Osteoblast (primary cell): ENCODE results near the gene CCDC7. TPM values are rescaled to one million over a fixed set of nuclear protein-coding genes. Genes with fewer than 3 reads are reported as not detected.
"Not testable (repeated sequence)": the region's sequence is repeated elsewhere in the genome, so short reads cannot be mapped to it uniquely, and the experiment has no call there.

ENCODE experiments used
- DNase-seq: peaks from one replicate; pipeline ENCODE4 v3.0.0; 2011; ENCODE audit warnings: low spot score, mixed read lengths; ENCODE audit not compliant: insufficient read length; ENCODE audit errors: missing footprints
- H2AFZ ChIP-seq: 2 replicates; pipeline ENCODE4 v1.6.0; 2011; ENCODE audit warnings: mild to moderate bottlenecking, low read length
- H3K27ac ChIP-seq: 2 replicates; pipeline ENCODE4 v1.5.1; 2011; ENCODE audit warnings: mild to moderate bottlenecking, low read depth, low read length, moderate library complexity
- H3K27me3 ChIP-seq: 2 replicates; pipeline ENCODE4 v1.6.0; 2012; ENCODE audit warnings: mild to moderate bottlenecking, control low read depth, inconsistent platforms, low read length, moderate library complexity; ENCODE audit not compliant: insufficient read depth
- H3K36me3 ChIP-seq: 2 replicates; pipeline ENCODE4 v1.5.1; 2011; ENCODE audit warnings: mild to moderate bottlenecking, low read length, control low read depth, moderate library complexity; ENCODE audit not compliant: insufficient read depth
- H3K4me1 ChIP-seq: 2 replicates; pipeline ENCODE4 v1.5.1; 2011; ENCODE audit warnings: mild to moderate bottlenecking, low read length, control low read depth, moderate library complexity; ENCODE audit not compliant: insufficient read depth
- H3K4me2 ChIP-seq: 2 replicates; pipeline ENCODE4 v1.6.0; 2011; ENCODE audit warnings: mild to moderate bottlenecking, low read length; ENCODE audit not compliant: insufficient read depth
- H3K4me3 ChIP-seq: fragments of 200-600 bp; sonication (generic); 3 replicates; pipeline ENCODE4 v1.5.1; 2012; ENCODE audit warnings: mild to moderate bottlenecking, low read length, inconsistent platforms; ENCODE audit not compliant: insufficient read depth
- H3K79me2 ChIP-seq: 2 replicates; pipeline ENCODE4 v1.6.0; 2012; ENCODE audit warnings: mild to moderate bottlenecking, low read length, control low read depth, inconsistent platforms; ENCODE audit not compliant: insufficient read depth
- H3K9me3 ChIP-seq: 2 replicates; pipeline ENCODE4 v1.5.1; 2011; ENCODE audit warnings: low read depth, low read length, control low read depth
- H4K20me1 ChIP-seq: 2 replicates; pipeline ENCODE4 v1.6.0; 2012; ENCODE audit warnings: mild to moderate bottlenecking, low read length, control low read depth; ENCODE audit not compliant: insufficient read depth
- total RNA-seq: library from RNA; depleted of rRNA; stranded (reverse); fragments of >200 nt; gene quantifications from 2 replicates; pipeline ENCODE4 v1.2.3, GENCODE V29; 2012
- TF ChIP-seq, protein P1 (sequence below): IDR thresholded peaks from 2 replicates; pipeline ENCODE4 v1.5.1; 2011; ENCODE audit warnings: mild to moderate bottlenecking, low read depth, low read length, moderate library complexity; ENCODE audit errors: extremely low read depth

Gene CCDC7
- total RNA-seq, 1 donor, result 22.4 TPM

GRCh38 chr10:32893434-32893833, 447.5 kb downstream of the CCDC7 start:
- Histone ChIP-seq H4K20me1 (no peaks in the 10 kb centered on the region), H3K79me2 (no peaks in the 10 kb centered on the region), H3K36me3 (peaks cover 32% of the 10 kb centered on the region), H3K9me3 (no peaks in the 10 kb centered on the region), H3K4me1 (no peaks in the 10 kb centered on the region), H3K4me3 (no peak overlapping the region), H3K27ac (no peak overlapping the region), H3K4me2 (no peak overlapping the region), H2AFZ (no peak overlapping the region), H3K27me3 (no peaks in the 10 kb centered on the region)
- TF ChIP-seq, protein P1, sequence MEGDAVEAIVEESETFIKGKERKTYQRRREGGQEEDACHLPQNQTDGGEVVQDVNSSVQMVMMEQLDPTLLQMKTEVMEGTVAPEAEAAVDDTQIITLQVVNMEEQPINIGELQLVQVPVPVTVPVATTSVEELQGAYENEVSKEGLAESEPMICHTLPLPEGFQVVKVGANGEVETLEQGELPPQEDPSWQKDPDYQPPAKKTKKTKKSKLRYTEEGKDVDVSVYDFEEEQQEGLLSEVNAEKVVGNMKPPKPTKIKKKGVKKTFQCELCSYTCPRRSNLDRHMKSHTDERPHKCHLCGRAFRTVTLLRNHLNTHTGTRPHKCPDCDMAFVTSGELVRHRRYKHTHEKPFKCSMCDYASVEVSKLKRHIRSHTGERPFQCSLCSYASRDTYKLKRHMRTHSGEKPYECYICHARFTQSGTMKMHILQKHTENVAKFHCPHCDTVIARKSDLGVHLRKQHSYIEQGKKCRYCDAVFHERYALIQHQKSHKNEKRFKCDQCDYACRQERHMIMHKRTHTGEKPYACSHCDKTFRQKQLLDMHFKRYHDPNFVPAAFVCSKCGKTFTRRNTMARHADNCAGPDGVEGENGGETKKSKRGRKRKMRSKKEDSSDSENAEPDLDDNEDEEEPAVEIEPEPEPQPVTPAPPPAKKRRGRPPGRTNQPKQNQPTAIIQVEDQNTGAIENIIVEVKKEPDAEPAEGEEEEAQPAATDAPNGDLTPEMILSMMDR, result peak; percentile 23
- DNase-seq, result no peak

DNA sequence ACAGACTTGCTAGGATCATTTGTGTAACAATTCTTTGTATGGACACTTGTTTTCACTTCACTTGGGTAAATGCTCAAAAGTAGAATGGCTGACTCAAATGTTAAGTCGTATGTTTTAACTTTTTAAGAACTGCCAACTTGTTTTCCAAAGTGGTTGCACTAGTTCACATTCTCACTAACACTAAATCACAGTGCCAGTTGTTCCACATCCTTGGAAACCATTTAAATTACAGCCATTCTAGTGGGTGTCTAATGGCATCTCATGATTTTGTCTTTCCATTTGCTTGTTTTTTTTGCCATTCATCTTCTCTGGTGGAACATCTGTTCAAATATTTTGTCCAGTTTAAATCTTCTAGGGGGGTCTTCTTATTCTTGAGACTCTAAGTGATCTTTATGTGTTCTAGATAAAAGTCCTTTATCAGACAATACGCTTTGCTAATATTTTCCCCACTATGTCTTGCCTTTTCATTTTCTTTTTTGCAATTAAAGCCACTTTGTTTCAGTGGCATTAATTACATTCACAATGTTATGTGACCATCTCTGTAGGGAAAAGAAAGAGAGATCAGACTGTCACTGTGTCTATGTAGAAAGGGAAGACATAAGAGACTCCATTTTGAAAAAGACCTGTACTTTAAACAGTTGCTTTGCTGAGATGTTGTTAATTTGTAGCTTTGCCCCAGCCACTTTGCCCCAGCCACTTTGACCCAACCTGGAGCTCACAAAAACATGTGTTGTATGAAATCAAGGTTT, 448.1 kb downstream of the CCDC7 start:
- Histone ChIP-seq H3K9me3 (no peaks in the 10 kb centered on the region), H3K4me1 (no peaks in the 10 kb centered on the region), H3K36me3 (peaks cover 38% of the 10 kb centered on the region), H4K20me1 (no peaks in the 10 kb centered on the region), H3K79me2 (no peaks in the 10 kb centered on the region), H2AFZ (no peak overlapping the region), H3K4me3 (no peak overlapping the region), H3K27me3 (no peaks in the 10 kb centered on the region), H3K4me2 (no peak overlapping the region), H3K27ac (no peak overlapping the region)
- TF ChIP-seq, protein P1, result no peak
- no peak for DNase-seq

DNA sequence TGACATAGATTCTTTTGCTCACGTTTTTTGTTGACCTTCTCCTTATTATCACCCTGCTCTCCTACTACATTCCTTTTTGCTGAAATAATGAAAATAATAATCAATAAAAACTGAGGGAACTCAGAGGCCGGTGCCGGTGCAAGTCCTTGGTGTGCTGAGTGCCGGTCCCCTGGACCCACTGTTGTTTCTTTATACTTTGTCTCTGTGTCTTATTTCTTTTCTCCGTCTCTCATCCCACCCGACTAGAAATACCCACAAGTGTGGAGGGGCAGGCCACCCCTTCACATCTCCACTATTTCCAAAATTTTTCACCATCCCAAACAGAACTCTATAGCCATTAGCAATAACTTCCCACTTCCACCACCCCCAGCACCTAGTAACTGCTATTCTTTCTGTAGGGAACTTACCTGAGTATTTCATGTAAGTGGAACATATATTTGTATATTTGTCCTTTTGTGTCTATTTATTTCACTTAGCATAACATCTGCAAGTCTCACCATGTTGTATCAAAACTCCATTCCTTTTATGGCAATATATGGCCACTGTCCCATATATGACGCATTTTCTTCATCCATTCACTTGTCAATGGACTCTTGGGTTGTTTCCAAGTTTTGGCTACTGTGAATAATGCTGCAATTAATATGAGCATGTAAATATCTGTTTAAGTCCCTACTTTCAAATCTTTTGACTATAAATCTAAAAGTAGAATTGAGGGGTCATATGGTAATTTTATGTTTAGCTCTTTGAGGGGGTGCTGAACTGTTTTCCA, 449.4 kb downstream of the CCDC7 start:
- H3K4me2 ChIP-seq, H3K79me2 ChIP-seq, H4K20me1 ChIP-seq, H3K4me1 ChIP-seq, H3K27ac ChIP-seq, H2AFZ ChIP-seq, H3K9me3 ChIP-seq, H3K4me3 ChIP-seq, H3K27me3 ChIP-seq, DNase-seq: not testable (repeated sequence)
- H3K36me3 ChIP-seq, result peaks cover 50% of the 10 kb centered on the region

DNA sequence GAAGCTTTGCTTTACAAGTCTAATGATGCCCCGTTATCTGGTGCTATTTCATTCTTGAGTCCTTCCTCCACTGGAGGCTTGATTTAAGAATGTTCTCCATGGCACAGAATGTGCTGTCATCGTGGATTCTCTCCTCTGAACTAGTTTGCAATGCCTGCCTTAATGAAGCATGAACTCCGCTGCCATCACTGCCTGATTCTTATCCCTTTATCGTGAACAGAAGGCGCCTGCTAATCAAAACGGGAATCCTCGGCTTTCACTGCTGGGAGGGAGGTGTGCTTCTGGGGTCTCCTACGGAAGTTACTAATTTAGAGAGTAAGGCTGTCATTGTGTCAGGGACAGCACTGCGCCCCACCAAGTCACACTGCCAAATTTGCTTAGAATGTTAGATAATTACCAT, 455.9 kb downstream of the CCDC7 start:
- Histone ChIP-seq H2AFZ (no peak overlapping the region), H3K4me3 (no peak overlapping the region), H3K27me3 (no peaks in the 10 kb centered on the region), H3K79me2 (peaks cover 28% of the 10 kb centered on the region), H3K4me1 (peaks cover 3% of the 10 kb centered on the region), H4K20me1 (peaks cover 7% of the 10 kb centered on the region), H3K36me3 (peaks cover 80% of the 10 kb centered on the region), H3K9me3 (no peaks in the 10 kb centered on the region), H3K4me2 (no peak overlapping the region), H3K27ac (no peak overlapping the region)
- no peak for DNase-seq
- TF ChIP-seq, protein P1, result no peak
